NOMO-1 (cell line): Measurements from ENCODE around the gene SCUBE1.

ENCODE experiments used
- DNase-seq, 2 experiments: peaks; one replicate each; lab custom pipeline; 2025; ENCODE audit not compliant: unreplicated experiment in 2 of 2; lab: John Stamatoyannopoulos, UW

Gene SCUBE1

GRCh38 chr22:43185860-43186261 lies 157.3 kb downstream of the SCUBE1 start:
- no peak for DNase-seq

DNA sequence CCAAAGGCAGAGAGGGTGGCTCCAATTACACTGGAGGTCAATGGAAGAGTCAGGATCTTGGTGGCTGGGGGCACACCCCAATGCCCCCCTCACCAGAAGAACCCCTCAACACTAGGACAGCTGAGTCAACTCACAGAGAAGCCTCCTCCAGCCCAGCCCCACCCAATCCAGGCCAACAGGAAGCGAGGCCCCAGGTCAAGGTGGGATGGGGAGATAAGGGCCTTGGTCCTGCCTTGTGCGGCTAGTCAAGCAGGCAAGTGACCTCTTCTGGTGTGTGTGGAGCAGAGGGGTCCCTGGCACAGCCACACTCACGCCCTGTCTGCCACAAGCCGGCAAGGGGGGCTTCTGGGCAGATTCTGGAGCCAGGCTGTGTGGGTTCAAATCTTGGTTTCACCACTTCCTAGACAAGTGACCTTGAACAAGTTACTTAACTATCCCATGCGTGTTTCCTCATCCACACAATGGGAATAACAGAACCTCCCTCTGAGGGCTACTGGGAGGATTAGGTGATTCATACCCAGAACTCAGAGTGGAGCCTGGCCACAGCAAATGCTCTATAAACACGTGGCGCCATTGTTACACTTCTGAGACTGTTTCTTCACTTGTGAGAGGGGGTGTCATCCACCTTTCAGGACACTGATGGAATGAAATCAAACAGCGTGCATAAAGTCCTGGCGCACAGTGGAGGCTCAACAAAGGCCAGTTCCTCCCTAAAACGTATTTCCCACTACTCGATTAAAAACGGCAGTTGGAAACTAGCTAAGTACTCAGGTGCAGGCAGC lies 159.5 kb downstream of the SCUBE1 start:
- no peak for DNase-seq

- no peak for DNase-seq
These were observed 160.4 kb downstream of the SCUBE1 start for GRCh38 chr22:43182726-43183125.

DNA sequence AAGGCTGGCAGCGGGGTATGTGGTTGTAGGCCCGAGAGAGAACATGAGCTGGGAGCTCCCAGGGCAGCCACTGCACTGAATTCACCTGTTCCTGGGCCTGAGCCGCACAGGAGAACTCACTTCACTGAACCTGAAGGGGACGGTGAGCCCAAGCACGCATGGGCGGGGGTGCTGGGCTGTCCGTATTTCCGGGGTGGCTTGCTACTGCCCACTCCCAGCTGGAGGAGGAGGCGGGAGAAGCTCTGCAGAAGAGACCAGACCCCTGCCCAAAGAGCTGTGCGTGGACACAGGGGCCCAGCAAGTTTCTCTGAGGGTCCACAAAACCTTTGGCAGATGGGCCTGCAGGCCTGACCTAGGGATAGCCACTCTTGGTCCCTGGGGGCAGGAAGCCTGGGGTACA lies 161.1 kb downstream of the SCUBE1 start:
- DNase-seq = no peak

DNA sequence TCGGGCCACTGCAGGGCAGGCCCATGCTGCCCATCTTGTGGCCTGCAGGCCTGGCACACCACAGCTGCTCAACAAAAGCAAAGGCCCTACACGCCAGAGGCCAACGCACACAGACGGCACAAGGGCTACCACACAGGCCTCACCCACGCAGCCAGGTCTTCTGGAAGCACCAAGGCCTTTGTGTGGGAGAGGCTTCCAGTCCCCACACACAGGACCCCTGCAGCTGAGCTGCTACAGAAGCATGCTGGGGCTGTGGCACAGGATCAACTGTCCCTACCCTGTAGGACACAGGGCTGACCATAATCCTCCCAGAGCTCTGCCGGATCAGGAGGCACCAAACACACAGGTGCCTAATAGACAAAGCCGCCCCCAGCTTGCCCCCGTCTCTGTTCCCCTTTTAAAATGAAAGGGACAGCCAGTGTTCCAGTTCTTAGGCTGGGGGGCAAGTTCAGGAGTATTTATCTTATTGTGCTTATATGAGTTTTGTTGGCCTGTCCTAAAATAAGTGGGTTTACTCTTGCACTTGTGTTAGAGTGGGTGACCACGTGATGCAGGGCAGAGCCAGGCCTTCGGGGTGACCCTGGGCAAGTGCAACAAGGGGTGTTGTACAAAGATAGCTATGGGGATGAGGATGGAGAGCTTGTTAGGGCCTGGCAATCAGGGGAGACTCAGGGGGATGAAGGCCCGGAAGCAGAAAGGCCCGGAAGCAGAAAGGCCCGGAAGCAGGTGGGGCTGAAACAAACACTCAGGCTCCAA lies 161.7 kb downstream of the SCUBE1 start:
- no peak for DNase-seq

DNA sequence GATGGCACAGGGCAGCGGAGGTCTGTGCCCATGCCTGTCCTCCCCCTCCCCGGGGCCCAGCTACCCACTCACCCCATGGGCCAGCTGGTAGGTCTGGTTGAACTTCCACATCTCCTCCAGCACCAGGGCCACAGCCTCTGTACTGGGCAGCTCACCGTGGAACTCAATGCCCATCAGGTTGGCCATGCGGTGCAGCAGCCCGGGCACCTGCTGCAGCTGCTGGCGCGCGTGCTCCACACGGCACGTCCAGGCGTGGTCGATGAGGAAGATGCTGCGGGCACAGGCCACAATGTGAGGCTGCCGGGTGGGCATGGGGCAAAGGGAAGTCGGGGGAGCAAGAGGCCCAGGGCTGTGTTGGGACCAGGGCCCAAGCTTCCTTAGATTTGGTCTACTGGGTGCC lies 162.5 kb downstream of the SCUBE1 start:
- DNase-seq = no peak

DNA sequence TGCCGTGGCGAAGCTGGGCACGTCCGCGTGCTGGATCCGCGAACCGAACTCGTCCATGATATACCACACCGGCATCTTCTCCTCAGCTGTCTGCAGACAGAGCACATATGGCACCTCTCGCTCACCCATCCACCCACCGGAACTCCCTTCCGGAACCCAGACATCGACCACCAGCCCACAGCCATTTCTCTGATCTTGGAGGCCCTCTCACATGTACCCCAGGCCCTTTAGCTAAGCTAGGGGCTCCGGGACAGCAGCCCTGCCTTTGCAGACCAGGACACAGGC lies 163.3 kb downstream of the SCUBE1 start:
- DNase-seq = no peak

DNA sequence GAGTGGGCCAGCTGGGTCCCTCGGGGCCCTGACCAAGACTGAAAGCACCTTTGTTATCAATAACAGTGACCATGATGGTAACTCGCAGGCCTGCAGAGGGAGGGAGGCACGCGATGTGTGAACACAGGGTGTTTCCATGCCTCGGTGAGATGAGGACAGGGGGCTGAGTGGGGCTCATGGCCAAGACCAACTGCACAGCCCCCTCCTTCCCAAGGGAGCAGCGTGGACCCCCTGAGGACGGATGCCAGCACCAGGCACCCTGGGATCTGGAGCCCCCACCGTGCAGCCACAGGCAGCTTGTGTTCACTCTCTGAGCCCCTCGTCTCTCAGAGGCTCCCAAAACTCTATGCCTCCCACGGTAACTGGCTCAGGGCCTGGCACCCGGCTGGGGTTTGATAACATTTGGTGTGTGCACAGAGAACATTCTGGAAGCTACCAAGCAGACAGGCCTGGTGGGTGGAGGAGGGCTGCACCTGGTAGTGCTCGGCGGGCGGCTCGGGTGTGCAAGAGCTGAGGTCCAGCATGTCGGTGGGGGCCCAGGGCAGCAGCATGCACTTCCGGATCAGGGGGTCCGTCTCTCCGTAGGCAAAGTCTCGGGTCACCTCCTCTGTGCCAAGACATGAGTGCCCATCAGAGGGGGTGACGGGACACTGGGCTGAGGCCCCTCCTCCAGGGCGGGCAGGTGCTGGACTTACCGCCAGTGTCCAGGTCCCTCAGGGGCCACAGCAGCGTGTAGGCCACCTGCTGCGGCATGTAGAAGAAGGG lies 163.8 kb downstream of the SCUBE1 start:
- DNase-seq = no peak

DNA sequence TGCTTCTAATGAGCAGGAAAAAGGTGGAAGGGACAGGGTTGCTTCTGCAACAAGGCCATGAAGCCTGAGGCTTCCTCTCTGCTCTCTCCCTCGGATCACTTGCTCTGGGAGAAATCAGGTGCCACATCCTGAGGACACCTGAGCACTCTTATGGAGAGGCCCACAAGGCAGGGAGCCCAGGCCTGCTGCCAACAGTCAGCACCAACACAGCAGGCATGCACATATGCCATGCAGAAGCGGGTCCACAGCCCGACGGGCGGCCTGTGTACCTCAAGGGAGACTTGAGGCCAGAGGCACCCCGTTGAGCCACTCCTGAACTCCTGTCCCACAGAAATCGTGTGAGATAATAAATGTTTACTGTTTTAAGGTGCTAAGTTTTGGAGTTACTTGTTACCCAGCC lies 165.7 kb downstream of the SCUBE1 start:
- no peak for DNase-seq

GRCh38 chr22:43176090-43176489 lies 167.1 kb downstream of the SCUBE1 start:
- no peak for DNase-seq

DNA sequence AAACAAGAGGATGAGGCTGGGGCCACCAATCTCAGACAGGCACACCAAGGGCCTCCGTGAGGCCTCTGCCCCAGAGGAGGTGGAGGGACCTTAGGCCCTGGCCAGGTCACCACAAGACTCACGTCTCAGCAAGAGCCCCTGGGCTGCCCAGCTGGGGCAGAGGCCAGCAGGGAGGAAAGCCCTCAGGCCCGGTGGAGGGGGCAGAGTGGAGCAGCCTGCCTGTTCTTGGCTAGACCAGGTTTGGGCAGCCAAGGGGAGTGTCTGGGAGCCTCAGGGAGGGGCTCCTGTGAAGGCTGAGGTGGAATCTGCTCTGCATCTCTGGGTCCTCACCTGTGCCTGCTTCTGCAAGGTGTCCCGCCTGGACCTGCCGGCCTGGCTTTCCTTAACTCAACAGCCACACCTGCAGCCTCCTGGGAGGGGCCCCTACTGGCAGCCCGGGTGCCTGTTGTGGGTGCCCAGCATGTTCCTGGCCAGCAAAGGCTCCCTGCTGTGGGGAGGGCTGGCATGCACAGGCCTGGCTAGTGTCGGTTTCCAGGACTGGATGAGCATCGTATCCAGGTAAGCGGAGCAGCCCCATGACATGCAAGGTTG lies 168.1 kb downstream of the SCUBE1 start:
- DNase-seq = no peak

- no peak for DNase-seq
These were observed 169.0 kb downstream of the SCUBE1 start for GRCh38 chr22:43173976-43174720.

GRCh38 chr22:43173566-43173965 lies 169.6 kb downstream of the SCUBE1 start:
- no peak for DNase-seq

GRCh38 chr22:43172191-43172590 lies 171.0 kb downstream of the SCUBE1 start:
- DNase-seq = no peak

GRCh38 chr22:43171607-43172006 lies 171.6 kb downstream of the SCUBE1 start:
- no peak for DNase-seq

DNA sequence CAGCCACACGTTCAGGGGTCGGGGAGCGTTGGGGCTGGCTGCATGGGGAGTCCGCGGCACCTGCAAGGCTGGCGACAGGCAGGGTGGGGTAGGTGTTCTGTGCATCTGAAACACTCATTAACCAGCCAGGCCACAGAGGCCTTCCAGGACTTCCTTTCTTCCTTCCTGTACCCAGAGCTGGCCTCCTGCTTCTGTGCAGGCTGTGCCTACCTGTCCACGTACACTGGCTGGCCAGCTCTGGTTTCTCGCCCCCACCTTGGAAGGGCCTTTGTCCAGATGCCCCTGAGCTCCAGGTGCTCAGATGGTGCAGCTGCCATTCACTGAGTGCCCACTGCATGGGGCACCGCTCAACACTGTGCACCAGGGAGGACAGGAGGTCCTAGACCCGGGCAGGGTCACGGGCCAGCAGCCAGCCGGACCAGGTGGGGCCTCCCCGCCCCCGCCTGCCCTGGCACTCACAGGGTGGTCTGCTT lies 172.1 kb downstream of the SCUBE1 start:
- no peak for DNase-seq

GRCh38 chr22:43170131-43170480 lies 173.1 kb downstream of the SCUBE1 start:
- DNase-seq = no peak

DNA sequence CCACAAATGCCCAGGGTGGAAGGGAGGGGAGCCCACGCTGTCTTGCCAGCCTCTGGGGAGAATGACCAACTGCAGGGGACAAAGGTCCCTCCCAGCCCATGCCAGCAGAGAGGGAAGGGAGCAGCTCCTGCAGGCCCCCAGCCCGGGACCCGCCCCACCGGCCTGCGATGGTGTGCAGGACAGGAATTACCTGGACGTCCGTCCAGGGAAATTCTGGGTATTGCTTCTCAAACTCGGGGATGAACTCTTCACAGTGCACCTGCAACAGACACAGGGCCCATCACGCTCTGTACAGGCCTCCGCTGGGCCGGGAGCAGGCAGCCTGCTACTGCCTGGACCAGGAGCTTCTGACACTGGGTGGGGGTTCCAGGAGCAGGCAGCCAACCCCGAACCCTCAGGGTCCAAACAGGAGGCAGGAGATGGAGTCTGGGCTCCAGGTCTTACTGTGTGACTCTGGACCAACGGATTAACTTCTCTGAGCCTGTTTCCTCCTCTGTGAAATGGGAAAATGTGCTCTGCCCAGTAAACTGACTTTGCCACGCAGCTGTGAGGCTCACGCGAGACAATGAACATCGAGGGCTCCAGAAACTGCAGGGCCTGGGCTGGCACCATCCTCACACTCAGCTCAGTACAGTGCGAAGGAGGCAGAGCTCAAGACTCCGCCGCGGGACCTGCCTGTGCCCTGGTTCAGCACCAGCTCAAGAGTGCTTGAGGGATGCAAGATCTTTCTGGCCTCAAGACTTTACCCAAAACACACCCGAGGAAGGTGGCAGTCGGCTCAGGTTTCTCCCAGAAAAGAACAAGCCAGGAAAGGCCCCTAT lies 173.7 kb downstream of the SCUBE1 start:
- DNase-seq = no peak

- no peak for DNase-seq
These were observed 174.5 kb downstream of the SCUBE1 start for GRCh38 chr22:43168471-43169309.
